WERI-Rb-1 (cell line): Measurements from ENCODE around the gene NPAS3.

Experiments
- DNase-seq: peaks from one replicate; pipeline ENCODE4 v3.0.0-alpha.2; 2020
- H3K27ac ChIP-seq: fragments of 250-450 bp; sonication (Bioruptor Pico); 2 replicates; pipeline ENCODE4 v1.5.1; 2020; ENCODE audit warnings: mild to moderate bottlenecking, moderate library complexity
- H3K27me3 ChIP-seq: fragments of 250-450 bp; sonication (Bioruptor Pico); 2 replicates; pipeline ENCODE4 v1.5.1; 2021; ENCODE audit warnings: mild to moderate bottlenecking, low read depth, moderate library complexity; ENCODE audit not compliant: insufficient read depth, severe bottlenecking
- H3K36me3 ChIP-seq: fragments of 250-450 bp; sonication (Bioruptor Pico); 2 replicates; pipeline ENCODE4 v1.5.1; 2020; ENCODE audit warnings: mild to moderate bottlenecking, moderate library complexity
- H3K4me3 ChIP-seq: 2 replicates; pipeline ENCODE4 v1.5.1; 2011; ENCODE audit warnings: low read depth, mild to moderate bottlenecking, control low read depth, low read length
- H3K9me3 ChIP-seq: fragments of 250-450 bp; sonication (Bioruptor Pico); 2 replicates; pipeline ENCODE4 v1.5.1; 2021; ENCODE audit warnings: mild to moderate bottlenecking, moderate library complexity; ENCODE audit not compliant: severe bottlenecking
- TF ChIP-seq, protein P1 (sequence below): IDR thresholded peaks from 2 replicates; pipeline ENCODE4 v1.5.1; 2011; ENCODE audit warnings: low read depth, mild to moderate bottlenecking, control low read depth, inconsistent platforms, low read length

NPAS3 gene

GRCh38 chr14:33103966-33104365 lies 165.3 kb downstream of the NPAS3 start:
- no peak overlapping the region for H3K4me3 ChIP-seq
- H3K36me3 ChIP-seq, result no peaks in the 10 kb centered on the region
- H3K9me3 ChIP-seq, result no peaks in the 10 kb centered on the region
- H3K27me3 ChIP-seq, result no peaks in the 10 kb centered on the region
- DNase-seq, result no peak
- H3K27ac ChIP-seq, result no peak overlapping the region
- TF ChIP-seq, protein P1, sequence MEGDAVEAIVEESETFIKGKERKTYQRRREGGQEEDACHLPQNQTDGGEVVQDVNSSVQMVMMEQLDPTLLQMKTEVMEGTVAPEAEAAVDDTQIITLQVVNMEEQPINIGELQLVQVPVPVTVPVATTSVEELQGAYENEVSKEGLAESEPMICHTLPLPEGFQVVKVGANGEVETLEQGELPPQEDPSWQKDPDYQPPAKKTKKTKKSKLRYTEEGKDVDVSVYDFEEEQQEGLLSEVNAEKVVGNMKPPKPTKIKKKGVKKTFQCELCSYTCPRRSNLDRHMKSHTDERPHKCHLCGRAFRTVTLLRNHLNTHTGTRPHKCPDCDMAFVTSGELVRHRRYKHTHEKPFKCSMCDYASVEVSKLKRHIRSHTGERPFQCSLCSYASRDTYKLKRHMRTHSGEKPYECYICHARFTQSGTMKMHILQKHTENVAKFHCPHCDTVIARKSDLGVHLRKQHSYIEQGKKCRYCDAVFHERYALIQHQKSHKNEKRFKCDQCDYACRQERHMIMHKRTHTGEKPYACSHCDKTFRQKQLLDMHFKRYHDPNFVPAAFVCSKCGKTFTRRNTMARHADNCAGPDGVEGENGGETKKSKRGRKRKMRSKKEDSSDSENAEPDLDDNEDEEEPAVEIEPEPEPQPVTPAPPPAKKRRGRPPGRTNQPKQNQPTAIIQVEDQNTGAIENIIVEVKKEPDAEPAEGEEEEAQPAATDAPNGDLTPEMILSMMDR, result no peak

GRCh38 chr14:33110737-33111443 lies 172.2 kb downstream of the NPAS3 start:
- TF ChIP-seq, protein P1, result no peak
- Histone ChIP-seq H3K27me3 (no peaks in the 10 kb centered on the region), H3K4me3 (no peak overlapping the region), H3K36me3 (no peaks in the 10 kb centered on the region), H3K9me3 (no peaks in the 10 kb centered on the region), H3K27ac (no peak overlapping the region)
- no peak for DNase-seq

DNA sequence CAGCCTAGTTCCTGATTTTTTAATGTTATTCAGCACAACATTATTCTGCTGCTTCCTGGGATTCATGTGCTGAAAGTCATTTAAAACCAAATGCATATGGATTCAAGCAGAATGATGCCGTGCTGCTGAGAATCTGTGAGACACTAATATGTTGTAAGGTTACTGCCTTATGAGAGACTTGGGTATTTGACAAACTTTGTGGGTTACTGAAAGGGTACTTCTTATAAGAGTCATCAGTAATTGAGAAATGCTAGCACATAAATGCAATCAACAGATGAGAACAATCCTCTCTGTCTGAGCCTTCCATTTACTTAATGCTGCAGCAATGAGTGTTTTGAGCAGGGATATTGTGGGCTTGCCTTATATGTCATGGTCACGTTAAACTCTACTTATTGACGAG lies 175.7 kb downstream of the NPAS3 start:
- no peak overlapping the region for H3K4me3 ChIP-seq
- no peak for DNase-seq
- no peaks in the 10 kb centered on the region for H3K9me3 ChIP-seq
- H3K27me3 ChIP-seq, result no peaks in the 10 kb centered on the region
- TF ChIP-seq, protein P1, result no peak
- no peak overlapping the region for H3K27ac ChIP-seq
- H3K36me3 ChIP-seq, result no peaks in the 10 kb centered on the region

GRCh38 chr14:33118668-33119067 lies 180.0 kb downstream of the NPAS3 start:
- peak; percentile 37 for DNase-seq

GRCh38 chr14:33120341-33120740 lies 181.7 kb downstream of the NPAS3 start:
- H3K27ac ChIP-seq, result no peak overlapping the region
- no peak overlapping the region for H3K4me3 ChIP-seq
- H3K9me3 ChIP-seq, result no peaks in the 10 kb centered on the region
- no peak for DNase-seq
- H3K27me3 ChIP-seq, result no peaks in the 10 kb centered on the region
- no peaks in the 10 kb centered on the region for H3K36me3 ChIP-seq
- TF ChIP-seq, protein P1, result no peak

More at GRCh38 chr14:33118668-33119067, 180.0 kb downstream of the NPAS3 start:
- TF ChIP-seq, protein P1, result no peak
- Histone ChIP-seq H3K27ac (no peak overlapping the region), H3K36me3 (no peaks in the 10 kb centered on the region), H3K9me3 (no peaks in the 10 kb centered on the region), H3K27me3 (no peaks in the 10 kb centered on the region), H3K4me3 (no peak overlapping the region)

- Histone ChIP-seq H3K4me3 (no peak overlapping the region), H3K36me3 (no peaks in the 10 kb centered on the region), H3K27ac (no peak overlapping the region), H3K27me3 (no peaks in the 10 kb centered on the region), H3K9me3 (no peaks in the 10 kb centered on the region)
- TF ChIP-seq, protein P1, result no peak
- DNase-seq, result no peak
Measured at GRCh38 chr14:33120966-33121365, 182.3 kb downstream of the NPAS3 start.
